Measurements from ENCODE around the gene FYB1. TPM values are rescaled to one million over a fixed set of nuclear protein-coding genes. Genes with fewer than 3 reads are reported as not detected.

The FYB1 gene
- total RNA-seq, 1 experiment from 2014 or later, result 0.12 TPM

- H3K27ac Mint-ChIP-seq (ENCODE audit: low read depth, unreplicated experiment), result no peak overlapping the region
- no peaks in the 10 kb centered on the region for H3K27me3 Mint-ChIP-seq (ENCODE audit: insufficient read depth, unreplicated experiment)
- DNase-seq (ENCODE audit: unreplicated experiment), result no peak
- H3K4me3 Mint-ChIP-seq (ENCODE audit: unreplicated experiment), result no peak overlapping the region
- no TSS peak for BruUV-seq (replicated peaks)
- ChIA-PET CTCF (interaction anchor here (0.7 to 1.5 kb wide), 4 partner anchors 10 to 813 kb away, joined by 3 to 4 read pairs (median 3); no protein-coding TSS in a partner anchor), POLR2A (interaction anchor here (1.0 kb wide), 1 partner anchor 26 kb away, joined by 5 read pairs; no protein-coding TSS in a partner anchor)
- intact Hi-C loops (cut with micrococcal nuclease), result no loop called here
- no peaks in the 10 kb centered on the region for H3K36me3 Mint-ChIP-seq (ENCODE audit: insufficient read depth, unreplicated experiment)
- no peaks in the 10 kb centered on the region for H3K4me1 Mint-ChIP-seq (ENCODE audit: insufficient read depth, unreplicated experiment)
- H3K9me3 Mint-ChIP-seq (ENCODE audit: unreplicated experiment), result peaks cover 8% of the 10 kb centered on the region
- no peak for TF ChIP-seq CTCF (IDR thresholded peaks at IDR 0.05; ENCODE audit: unreplicated experiment)
Observed at GRCh38 chr5:39249564-39250274, 30.4 kb upstream of the FYB1 start.

- Mint-ChIP-seq H3K4me1 (ENCODE audit: insufficient read depth, unreplicated experiment) (no peaks in the 10 kb centered on the region), H3K4me3 (ENCODE audit: unreplicated experiment) (no peak overlapping the region), H3K27me3 (ENCODE audit: insufficient read depth, unreplicated experiment) (no peaks in the 10 kb centered on the region), H3K36me3 (ENCODE audit: insufficient read depth, unreplicated experiment) (no peaks in the 10 kb centered on the region), H3K9me3 (ENCODE audit: unreplicated experiment) (peaks cover 8% of the 10 kb centered on the region), H3K27ac (ENCODE audit: low read depth, unreplicated experiment) (no peak overlapping the region)
- DNase-seq (ENCODE audit: unreplicated experiment), result no peak
- no peak for TF ChIP-seq CTCF (IDR thresholded peaks at IDR 0.05; ENCODE audit: unreplicated experiment)
- intact Hi-C loops (cut with micrococcal nuclease), result no loop called here
- CTCF ChIA-PET, result interaction anchor here (0.6 to 1.5 kb wide), 4 partner anchors 11 to 812 kb away, joined by 3 to 4 read pairs (median 3); no protein-coding TSS in a partner anchor
- BruUV-seq (replicated peaks), result no TSS peak
- POLR2A ChIA-PET, result interaction anchor here (1.0 kb wide), 1 partner anchor 25 kb away, joined by 5 read pairs; no protein-coding TSS in a partner anchor
Observed at GRCh38 chr5:39249069-39249468, 29.7 kb upstream of the FYB1 start.

GRCh38 chr5:39240750-39241149 lies 21.4 kb upstream of the FYB1 start:
- H3K27me3 Mint-ChIP-seq (ENCODE audit: insufficient read depth, unreplicated experiment), result no peaks in the 10 kb centered on the region
- no peak for TF ChIP-seq CTCF (IDR thresholded peaks at IDR 0.05; ENCODE audit: unreplicated experiment)
- no peaks in the 10 kb centered on the region for H3K4me1 Mint-ChIP-seq (ENCODE audit: insufficient read depth, unreplicated experiment)
- no TSS peak for BruUV-seq (replicated peaks)
- intact Hi-C loops (cut with micrococcal nuclease), result no loop called here
- H3K9me3 Mint-ChIP-seq (ENCODE audit: unreplicated experiment), result no peaks in the 10 kb centered on the region
- H3K36me3 Mint-ChIP-seq (ENCODE audit: insufficient read depth, unreplicated experiment), result no peaks in the 10 kb centered on the region
- ChIA-PET POLR2A (no interaction called here), CTCF (no interaction called here)
- H3K4me3 Mint-ChIP-seq (ENCODE audit: unreplicated experiment), result no peak overlapping the region
- no peak overlapping the region for H3K27ac Mint-ChIP-seq (ENCODE audit: low read depth, unreplicated experiment)
- no peak for DNase-seq (ENCODE audit: unreplicated experiment)

- H3K4me1 Mint-ChIP-seq (ENCODE audit: insufficient read depth, unreplicated experiment), result no peaks in the 10 kb centered on the region
- H3K9me3 Mint-ChIP-seq (ENCODE audit: unreplicated experiment), result no peaks in the 10 kb centered on the region
- no peak for DNase-seq (ENCODE audit: unreplicated experiment)
- no peaks in the 10 kb centered on the region for H3K27me3 Mint-ChIP-seq (ENCODE audit: insufficient read depth, unreplicated experiment)
- TF ChIP-seq CTCF (IDR thresholded peaks at IDR 0.05; ENCODE audit: unreplicated experiment), result no peak
- H3K27ac Mint-ChIP-seq (ENCODE audit: low read depth, unreplicated experiment), result no peak overlapping the region
- BruUV-seq (replicated peaks), result no TSS peak
- no peak overlapping the region for H3K4me3 Mint-ChIP-seq (ENCODE audit: unreplicated experiment)
- ChIA-PET CTCF (no interaction called here), POLR2A (interaction anchor here (0.9 kb wide), 1 partner anchor 8 kb away, joined by 3 read pairs; no protein-coding TSS in a partner anchor)
- no peaks in the 10 kb centered on the region for H3K36me3 Mint-ChIP-seq (ENCODE audit: insufficient read depth, unreplicated experiment)
- intact Hi-C loops (cut with micrococcal nuclease), result no loop called here
Observed at GRCh38 chr5:39238366-39239105, 19.2 kb upstream of the FYB1 start.

All from MCF 10A (cell line).